Measurements from ENCODE around the gene DYNLL2.

DNA sequence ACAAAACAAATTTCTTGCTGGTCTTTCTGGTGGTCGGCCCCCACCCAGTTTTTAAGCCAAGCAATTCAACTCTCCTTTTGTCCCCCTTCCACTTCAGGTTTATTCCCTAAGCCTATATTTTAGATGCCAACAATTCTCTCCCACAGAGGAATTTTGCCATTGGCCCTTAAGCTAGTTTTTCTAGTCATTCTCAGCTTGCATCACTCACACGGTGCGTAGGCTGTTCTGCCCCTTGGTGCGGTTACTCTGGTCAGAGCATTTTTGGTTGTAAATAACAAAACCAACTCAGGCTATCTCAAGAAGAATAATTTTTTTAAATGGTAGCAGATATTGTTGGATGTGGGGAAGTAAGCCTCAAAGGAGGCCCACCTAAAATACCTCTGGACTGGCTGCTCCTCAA is 33.7 kb upstream of the DYNLL2 start:
- TF ChIP-seq CTCF (IDR thresholded peaks at IDR 0.05 in 8 of 11, conservative IDR thresholded peaks at IDR 0.05 in 3 of 11) (no peak), POLR2A (IDR thresholded peaks at IDR 0.05) (no peak), POLR2AphosphoS5 (IDR thresholded peaks at IDR 0.05) (no peak)

All from spleen (tissue), 7 donors.